GM10266 (cell line): Measurements from ENCODE around the gene RAPGEF3.
A peak's percentile ranks its signal among the peaks of the same experiment; 100 is the strongest.

Experiments used
- DNase-seq: peaks from one replicate; pipeline ENCODE4 v3.0.0; 2012; ENCODE audit errors: extremely low spot score
- CTCF ChIP-seq: IDR thresholded peaks from 2 replicates; pipeline ENCODE4 v1.5.1; 2012; ENCODE audit warnings: mild to moderate bottlenecking, low read depth; ENCODE audit not compliant: control insufficient read depth, insufficient read depth; ENCODE audit errors: missing control alignments

Gene RAPGEF3

GRCh38 chr12:47779943-47780504 is 21.3 kb upstream of the RAPGEF3 start:
- DNase-seq, result no peak
- TF ChIP-seq CTCF, result no peak

DNA sequence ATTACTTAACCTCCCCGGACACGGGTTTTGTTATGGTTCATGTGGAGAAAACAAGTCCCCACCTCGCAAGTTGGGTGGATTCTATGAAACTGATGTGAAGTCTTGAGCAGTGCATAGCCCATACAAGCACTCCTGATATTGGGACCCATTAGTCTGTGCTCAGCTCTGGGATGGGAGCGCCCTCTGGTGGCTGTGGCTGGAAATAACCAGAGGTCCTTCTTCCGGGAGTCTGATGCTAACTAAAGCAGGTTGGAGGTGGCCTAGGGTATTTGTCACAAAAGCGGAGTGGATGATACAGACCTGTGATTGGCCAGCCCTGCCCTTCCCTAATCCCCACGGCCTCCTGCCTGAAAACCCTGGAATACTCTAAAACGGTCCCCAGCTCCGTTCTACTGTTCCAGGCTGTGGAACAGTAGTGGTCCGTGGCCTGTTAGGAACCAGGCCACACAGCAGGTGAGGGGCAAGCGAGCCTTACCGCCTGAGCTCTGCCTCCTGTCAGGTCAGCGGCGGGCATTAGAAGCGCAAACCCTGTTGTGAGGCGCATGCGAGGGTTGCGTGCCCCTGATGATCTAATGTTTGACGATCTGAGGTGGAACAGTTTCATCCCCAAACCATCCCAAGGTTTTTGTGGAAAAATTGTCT is 20.7 kb upstream of the RAPGEF3 start:
- TF ChIP-seq CTCF, result peak; percentile 96

DNA sequence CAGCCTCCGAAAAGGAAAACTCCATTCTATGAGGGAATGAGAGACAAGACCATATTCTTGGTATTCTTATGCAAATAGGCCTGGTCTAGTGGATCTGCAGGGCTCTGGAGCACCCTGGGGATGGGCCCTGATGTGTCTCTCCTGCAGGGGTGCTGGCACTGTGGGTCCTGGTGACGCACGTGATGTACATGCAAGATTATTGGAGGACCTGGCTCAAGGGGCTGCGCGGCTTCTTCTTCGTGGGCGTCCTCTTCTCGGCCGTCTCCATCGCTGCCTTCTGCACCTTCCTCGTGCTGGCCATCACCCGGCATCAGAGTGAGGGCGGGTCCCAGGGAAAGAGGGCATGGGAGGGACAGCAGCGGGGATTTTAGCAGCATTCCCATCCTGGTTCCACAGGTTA is 20.2 kb upstream of the RAPGEF3 start:
- TF ChIP-seq CTCF, result no peak
- DNase-seq, result no peak

More for the DNA sequence above, 20.7 kb upstream of the RAPGEF3 start:
- DNase-seq, result peak; percentile 90

GRCh38 chr12:47777741-47778558 is 19.3 kb upstream of the RAPGEF3 start:
- TF ChIP-seq CTCF, result no peak

DNA sequence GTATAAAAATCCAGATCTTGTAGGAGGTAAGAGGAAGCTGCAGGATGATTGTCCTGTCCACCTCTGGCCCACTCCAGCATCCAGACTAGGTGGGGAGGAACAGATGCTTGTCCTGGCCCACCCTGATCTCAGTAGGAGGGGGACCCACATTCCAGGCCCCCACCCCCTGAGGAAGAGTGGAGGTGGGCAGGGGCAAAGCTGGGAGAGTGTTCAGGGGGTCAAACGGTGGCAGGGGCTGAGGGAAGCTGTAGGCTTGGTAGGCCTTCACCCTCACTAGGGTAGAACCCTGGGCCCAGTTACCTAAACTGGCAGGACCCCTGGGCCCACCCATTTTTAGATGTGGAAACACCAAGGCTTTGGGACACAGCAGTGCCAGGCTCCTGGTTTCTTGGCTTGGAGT is 18.5 kb upstream of the RAPGEF3 start:
- TF ChIP-seq CTCF, result no peak
- DNase-seq, result no peak

More at GRCh38 chr12:47777741-47778558, 19.3 kb upstream of the RAPGEF3 start:
- no peak for DNase-seq

- no peak for TF ChIP-seq CTCF
- DNase-seq, result no peak
Observed at GRCh38 chr12:47776471-47777143, 17.9 kb upstream of the RAPGEF3 start.
